HepG2 (cell line): ENCODE results near the gene GGA3. TPM values are rescaled to one million over a fixed set of nuclear protein-coding genes. Genes with fewer than 3 reads are reported as not detected.

Experiments
- AKNA ChIP-seq: sonication (generic); formaldehyde crosslinking; IDR thresholded peaks from 2 replicates; pipeline ENCODE4 v1.4.0; 2020; ENCODE audit warnings: missing genetic modification reagents, borderline replicate concordance
- BRCA1 ChIP-seq: sonication (generic); formaldehyde crosslinking; IDR thresholded peaks from 2 replicates; pipeline ENCODE4 v1.4.0; 2020; ENCODE audit warnings: missing genetic modification reagents
- NKX3-1 ChIP-seq: sonication (generic); formaldehyde crosslinking; IDR thresholded peaks from 2 replicates; pipeline ENCODE4 v1.5.0; 2020; ENCODE audit warnings: missing genetic modification reagents
- POGK ChIP-seq: sonication (generic); formaldehyde crosslinking; conservative IDR thresholded peaks from 2 replicates; pipeline ENCODE4 v1.8.0; 2022; ENCODE audit warnings: mild to moderate bottlenecking, moderate library complexity, missing genetic modification reagents
- SKI ChIP-seq: fragments of 450-650 bp; IDR thresholded peaks from one replicate; pipeline ENCODE4 v1.6.1; 2018; ENCODE audit warnings: mild to moderate bottlenecking; ENCODE audit not compliant: partially characterized antibody
- SP4 ChIP-seq: sonication (generic); formaldehyde crosslinking; IDR thresholded peaks from 2 replicates; pipeline ENCODE4 v1.8.1; 2023; ENCODE audit warnings: mild to moderate bottlenecking, missing genetic modification reagents
- TBP ChIP-seq: sonication (generic); formaldehyde crosslinking; IDR thresholded peaks from 2 replicates; pipeline ENCODE4 v1.5.0; 2020; ENCODE audit warnings: missing genetic modification reagents
- ZNF768 ChIP-seq: sonication (generic); formaldehyde crosslinking; IDR thresholded peaks from 2 replicates; pipeline ENCODE4 v1.4.0; 2020; ENCODE audit warnings: missing genetic modification reagents
- polyA plus RNA-seq, 8 experiments: library from polyadenylated mRNA; depleted of rRNA in 3 of 8; stranded (reverse) in 7 of 8; unstranded in 1 of 8; fragments of >200 nt; fragmentation: Illumina TruSeq in 4 of 8; extraction: Trizol in 4 of 8; gene quantifications; 2 replicates each; pipeline versions ENCODE4 v1.2.1 to v1.2.3, GENCODE V29; 2011 to 2016; ENCODE audit warnings: low read depth in 4 of 8, missing spikeins in 1 of 8, mixed read lengths in 1 of 8; ENCODE audit not compliant: insufficient read depth in 1 of 8
- total RNA-seq, 5 experiments: library from RNA; depleted of rRNA; stranded (reverse); fragments of >200 nt; fragmentation: Illumina TruSeq; extraction: Trizol; gene quantifications; 2 replicates each; pipeline ENCODE4 v1.2.3, GENCODE V29; 2016; ENCODE audit warnings: low read depth in 1 of 5
- TF ChIP-seq, protein P1 (sequence below): sonication (generic); formaldehyde crosslinking; IDR thresholded peaks from 2 replicates; pipeline ENCODE4 v1.4.0; 2020; ENCODE audit warnings: missing genetic modification reagents
- TF ChIP-seq, protein P2 (sequence below): sonication (generic); formaldehyde crosslinking; IDR thresholded peaks from 2 replicates; pipeline ENCODE4 v1.9.0; 2021; ENCODE audit warnings: mild to moderate bottlenecking, missing genetic modification reagents
- TF ChIP-seq, protein P3 (sequence below): sonication (generic); formaldehyde crosslinking; IDR thresholded peaks from 2 replicates; pipeline ENCODE4 v1.5.0; 2020; ENCODE audit warnings: missing genetic modification reagents, mild to moderate bottlenecking, borderline replicate concordance

Gene GGA3
- total and polyA plus RNA-seq, 2 of the 13 experiments (the other 11 are each of a cell fraction or from before 2014, with no cell fraction given), result 28.4 to 43.7 TPM

GRCh38 chr17:75295201-75296158, 34.1 kb upstream of the GGA3 start (continued):
- TF ChIP-seq AKNA (no peak), TBP (no peak), SKI (peak; percentile 41), POGK (peak; percentile 31), NKX3-1 (CRISPR knock-in tag) (no peak), SP4 (no peak), ZNF768 (CRISPR knock-in tag) (peak; percentile 95; the same call in 1 of the 2 replicates), BRCA1 (CRISPR knock-in tag) (no peak)
- TF ChIP-seq, protein P1, sequence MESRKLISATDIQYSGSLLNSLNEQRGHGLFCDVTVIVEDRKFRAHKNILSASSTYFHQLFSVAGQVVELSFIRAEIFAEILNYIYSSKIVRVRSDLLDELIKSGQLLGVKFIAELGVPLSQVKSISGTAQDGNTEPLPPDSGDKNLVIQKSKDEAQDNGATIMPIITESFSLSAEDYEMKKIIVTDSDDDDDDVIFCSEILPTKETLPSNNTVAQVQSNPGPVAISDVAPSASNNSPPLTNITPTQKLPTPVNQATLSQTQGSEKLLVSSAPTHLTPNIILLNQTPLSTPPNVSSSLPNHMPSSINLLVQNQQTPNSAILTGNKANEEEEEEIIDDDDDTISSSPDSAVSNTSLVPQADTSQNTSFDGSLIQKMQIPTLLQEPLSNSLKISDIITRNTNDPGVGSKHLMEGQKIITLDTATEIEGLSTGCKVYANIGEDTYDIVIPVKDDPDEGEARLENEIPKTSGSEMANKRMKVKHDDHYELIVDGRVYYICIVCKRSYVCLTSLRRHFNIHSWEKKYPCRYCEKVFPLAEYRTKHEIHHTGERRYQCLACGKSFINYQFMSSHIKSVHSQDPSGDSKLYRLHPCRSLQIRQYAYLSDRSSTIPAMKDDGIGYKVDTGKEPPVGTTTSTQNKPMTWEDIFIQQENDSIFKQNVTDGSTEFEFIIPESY (CRISPR knock-in tag), result no peak
- TF ChIP-seq, protein P2, sequence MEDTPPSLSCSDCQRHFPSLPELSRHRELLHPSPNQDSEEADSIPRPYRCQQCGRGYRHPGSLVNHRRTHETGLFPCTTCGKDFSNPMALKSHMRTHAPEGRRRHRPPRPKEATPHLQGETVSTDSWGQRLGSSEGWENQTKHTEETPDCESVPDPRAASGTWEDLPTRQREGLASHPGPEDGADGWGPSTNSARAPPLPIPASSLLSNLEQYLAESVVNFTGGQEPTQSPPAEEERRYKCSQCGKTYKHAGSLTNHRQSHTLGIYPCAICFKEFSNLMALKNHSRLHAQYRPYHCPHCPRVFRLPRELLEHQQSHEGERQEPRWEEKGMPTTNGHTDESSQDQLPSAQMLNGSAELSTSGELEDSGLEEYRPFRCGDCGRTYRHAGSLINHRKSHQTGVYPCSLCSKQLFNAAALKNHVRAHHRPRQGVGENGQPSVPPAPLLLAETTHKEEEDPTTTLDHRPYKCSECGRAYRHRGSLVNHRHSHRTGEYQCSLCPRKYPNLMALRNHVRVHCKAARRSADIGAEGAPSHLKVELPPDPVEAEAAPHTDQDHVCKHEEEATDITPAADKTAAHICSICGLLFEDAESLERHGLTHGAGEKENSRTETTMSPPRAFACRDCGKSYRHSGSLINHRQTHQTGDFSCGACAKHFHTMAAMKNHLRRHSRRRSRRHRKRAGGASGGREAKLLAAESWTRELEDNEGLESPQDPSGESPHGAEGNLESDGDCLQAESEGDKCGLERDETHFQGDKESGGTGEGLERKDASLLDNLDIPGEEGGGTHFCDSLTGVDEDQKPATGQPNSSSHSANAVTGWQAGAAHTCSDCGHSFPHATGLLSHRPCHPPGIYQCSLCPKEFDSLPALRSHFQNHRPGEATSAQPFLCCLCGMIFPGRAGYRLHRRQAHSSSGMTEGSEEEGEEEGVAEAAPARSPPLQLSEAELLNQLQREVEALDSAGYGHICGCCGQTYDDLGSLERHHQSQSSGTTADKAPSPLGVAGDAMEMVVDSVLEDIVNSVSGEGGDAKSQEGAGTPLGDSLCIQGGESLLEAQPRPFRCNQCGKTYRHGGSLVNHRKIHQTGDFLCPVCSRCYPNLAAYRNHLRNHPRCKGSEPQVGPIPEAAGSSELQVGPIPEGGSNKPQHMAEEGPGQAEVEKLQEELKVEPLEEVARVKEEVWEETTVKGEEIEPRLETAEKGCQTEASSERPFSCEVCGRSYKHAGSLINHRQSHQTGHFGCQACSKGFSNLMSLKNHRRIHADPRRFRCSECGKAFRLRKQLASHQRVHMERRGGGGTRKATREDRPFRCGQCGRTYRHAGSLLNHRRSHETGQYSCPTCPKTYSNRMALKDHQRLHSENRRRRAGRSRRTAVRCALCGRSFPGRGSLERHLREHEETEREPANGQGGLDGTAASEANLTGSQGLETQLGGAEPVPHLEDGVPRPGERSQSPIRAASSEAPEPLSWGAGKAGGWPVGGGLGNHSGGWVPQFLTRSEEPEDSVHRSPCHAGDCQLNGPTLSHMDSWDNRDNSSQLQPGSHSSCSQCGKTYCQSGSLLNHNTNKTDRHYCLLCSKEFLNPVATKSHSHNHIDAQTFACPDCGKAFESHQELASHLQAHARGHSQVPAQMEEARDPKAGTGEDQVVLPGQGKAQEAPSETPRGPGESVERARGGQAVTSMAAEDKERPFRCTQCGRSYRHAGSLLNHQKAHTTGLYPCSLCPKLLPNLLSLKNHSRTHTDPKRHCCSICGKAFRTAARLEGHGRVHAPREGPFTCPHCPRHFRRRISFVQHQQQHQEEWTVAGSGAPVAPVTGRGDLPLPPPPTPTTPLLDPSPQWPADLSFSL, result 0 out of 2 replicates have a peak, but pooled peaks have one; percentile 24
- TF ChIP-seq, protein P3, sequence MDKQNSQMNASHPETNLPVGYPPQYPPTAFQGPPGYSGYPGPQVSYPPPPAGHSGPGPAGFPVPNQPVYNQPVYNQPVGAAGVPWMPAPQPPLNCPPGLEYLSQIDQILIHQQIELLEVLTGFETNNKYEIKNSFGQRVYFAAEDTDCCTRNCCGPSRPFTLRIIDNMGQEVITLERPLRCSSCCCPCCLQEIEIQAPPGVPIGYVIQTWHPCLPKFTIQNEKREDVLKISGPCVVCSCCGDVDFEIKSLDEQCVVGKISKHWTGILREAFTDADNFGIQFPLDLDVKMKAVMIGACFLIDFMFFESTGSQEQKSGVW (CRISPR knock-in tag), result no peak
